HCT116 (cell line): ENCODE measurements around the gene ALDOA. TPM values are rescaled to one million over a fixed set of nuclear protein-coding genes. Genes with fewer than 3 reads are reported as not detected.

Source experiments
- ATAC-seq: fragments of 200-7000 bp; cut with Tn5 transposase; 2 replicates; pipeline ENCODE4 v1.9.1; 2020; ENCODE audit warnings: mild to moderate bottlenecking, moderate library complexity
- BruUV-seq: library from RNA; stranded (reverse); fragments of 400-500 nt; replicated peaks from 2 replicates; lab custom pipeline; 2021; lab: Mats Ljungman, UMichigan
- CTCF ChIA-PET: fragments of 300-600 bp; sonication (Branson Sonifier 250); formaldehyde crosslinking; loops from one replicate; lab custom pipeline; 2021; ENCODE audit warnings: antibody characterized with exemption; lab: Charles Lee
- POLR2A ChIA-PET: fragments of 300-600, 350-600 bp; sonication (Branson Sonifier 250); formaldehyde crosslinking; loops from one replicate; lab custom pipeline; 2021; ENCODE audit warnings: antibody characterized with exemption; lab: Charles Lee
- RAD21 ChIA-PET, 2 experiments: fragments of 300-600 bp; sonication (Branson Sonifier 250); formaldehyde crosslinking; loops; one replicate each; lab custom pipeline; 2023; ENCODE audit warnings: low total read pairs in 2 of 2; ENCODE audit not compliant: uncharacterized antibody in 2 of 2, unreplicated experiment in 2 of 2, low non-redundant PET in 1 of 2; lab: Charles Lee
- DNase-seq: peaks from one replicate; pipeline ENCODE4 v3.0.0-alpha.2; 2010; ENCODE audit warnings: low read depth, low spot score
- H2AFZ ChIP-seq: fragments of 200-600 bp; shearing (Covaris generic), sonication (generic); 2 replicates; pipeline ENCODE4 v1.6.1; 2017; ENCODE audit warnings: low read depth, mixed run types, mixed read lengths, antibody characterized with exemption, low read length; ENCODE audit not compliant: poor library complexity, severe bottlenecking
- H3K27ac ChIP-seq: 2 replicates; pipeline ENCODE4 v1.5.1; 2012; ENCODE audit warnings: low read depth, low read length
- H3K27me3 ChIP-seq: fragments of 200-600 bp; sonication (generic); 2 replicates; pipeline ENCODE4 v1.6.1; 2016; ENCODE audit warnings: mixed run types, low read length, mixed read lengths; ENCODE audit not compliant: insufficient read depth
- H3K36me3 ChIP-seq, 2 experiments: fragments of 200-500 bp in 1 of 2; fragments of 200-600 bp in 1 of 2; sonication (Bioruptor generic) in 1 of 2; sonication (generic) in 1 of 2; 2 replicates each; pipeline versions ENCODE4 v1.5.1 to v1.6.1; 2014 to 2016; ENCODE audit warnings: low read length in 2 of 2, inconsistent platforms in 1 of 2, mixed read lengths in 1 of 2, mixed run types in 1 of 2; ENCODE audit not compliant: insufficient read depth in 2 of 2, control insufficient read depth in 1 of 2
- H3K4me1 ChIP-seq, 2 experiments: fragments of 200-600 bp in 1 of 2; sonication (generic) in 1 of 2; 2 replicates each; pipeline versions ENCODE4 v1.5.1 to v1.6.1; 2012 to 2017; ENCODE audit warnings: low read length in 2 of 2, inconsistent platforms in 1 of 2, mild to moderate bottlenecking in 1 of 2, mixed read lengths in 1 of 2, mixed run types in 1 of 2, moderate library complexity in 1 of 2; ENCODE audit not compliant: insufficient read depth in 2 of 2, control insufficient read depth in 1 of 2
- H3K4me2 ChIP-seq: fragments of 200-600 bp; sonication (generic); 2 replicates; pipeline ENCODE4 v1.6.1; 2017; ENCODE audit warnings: mixed run types, low read length, mixed read lengths
- H3K4me3 ChIP-seq, 2 experiments: fragments of 200-600 bp in 1 of 2; sonication (generic) in 1 of 2; replicated peaks in 1 of 2; 2 replicates each; pipeline ENCODE4 v1.5.1; 2011 to 2016; ENCODE audit warnings: low read length in 2 of 2, control low read depth in 1 of 2, low read depth in 1 of 2, mild to moderate bottlenecking in 1 of 2, mixed read lengths in 1 of 2, mixed run types in 1 of 2
- H3K79me2 ChIP-seq: fragments of 200-600 bp; sonication (generic); 2 replicates; pipeline ENCODE4 v1.6.1; 2017; ENCODE audit warnings: mild to moderate bottlenecking, mixed run types, low read length, moderate library complexity, mixed read lengths; ENCODE audit not compliant: insufficient read depth
- H3K9ac ChIP-seq: fragments of 200-600 bp; sonication (generic); 2 replicates; pipeline ENCODE4 v1.6.1; 2016; ENCODE audit warnings: low read length, mixed read lengths
- H3K9me2 ChIP-seq: fragments of 200-600 bp; sonication (generic), shearing (Covaris generic); 2 replicates; pipeline ENCODE4 v1.6.1; 2017; ENCODE audit warnings: mixed run types, mild to moderate bottlenecking, moderate library complexity; ENCODE audit not compliant: insufficient read depth
- H3K9me3 ChIP-seq, 2 experiments: fragments of 200-500 bp in 1 of 2; fragments of 200-600 bp in 1 of 2; sonication (Bioruptor generic) in 1 of 2; sonication (generic) in 1 of 2; 2 replicates each; pipeline ENCODE4 v1.6.1; 2014 to 2017; ENCODE audit warnings: low read length in 2 of 2, mixed read lengths in 2 of 2, inconsistent platforms in 1 of 2, low read depth in 1 of 2, mild to moderate bottlenecking in 1 of 2, mixed run types in 1 of 2, moderate library complexity in 1 of 2; ENCODE audit not compliant: control insufficient read depth in 1 of 2, insufficient read depth in 1 of 2
- H4K20me1 ChIP-seq: fragments of 200-600 bp; sonication (generic), shearing (Covaris generic); 2 replicates; pipeline ENCODE4 v1.6.1; 2017; ENCODE audit warnings: mixed run types, mild to moderate bottlenecking, moderate library complexity; ENCODE audit not compliant: insufficient read depth
- CEBPB ChIP-seq: IDR thresholded peaks from 2 replicates; pipeline ENCODE4 v1.6.1; 2012; ENCODE audit warnings: low read depth
- CTCF ChIP-seq, 3 experiments: fragments of 200-600 bp in 1 of 3; sonication (generic) in 1 of 3; IDR thresholded peaks in 2 of 3; conservative IDR thresholded peaks in 1 of 3; 2 replicates each; pipeline ENCODE4 v1.5.1; 2012 to 2017; ENCODE audit warnings: low read depth in 2 of 3, low read length in 2 of 3, antibody characterized with exemption in 1 of 3, borderline replicate concordance in 1 of 3, control low read depth in 1 of 3, mild to moderate bottlenecking in 1 of 3, mixed read lengths in 1 of 3, mixed run types in 1 of 3, moderate library complexity in 1 of 3; ENCODE audit not compliant: insufficient read depth in 1 of 3
- FOSL1 ChIP-seq: IDR thresholded peaks from 2 replicates; pipeline ENCODE4 v1.6.1; 2012; ENCODE audit warnings: low read depth
- POLR2AphosphoS5 ChIP-seq: IDR thresholded peaks from 2 replicates; pipeline ENCODE4 v1.6.1; 2011; ENCODE audit warnings: mild to moderate bottlenecking, low read depth, low read length, moderate library complexity
- ZFX ChIP-seq: fragments of 450-650 bp; IDR thresholded peaks from 2 replicates; pipeline ENCODE4 v1.6.1; 2017
- ZNF274 ChIP-seq: fragments of 200-500 bp; sonication (Bioruptor generic); IDR thresholded peaks from 2 replicates; pipeline ENCODE4 v1.6.1; 2014; ENCODE audit warnings: mild to moderate bottlenecking, low read depth, low read length, inconsistent platforms
- intact Hi-C: fragments of 100-400 bp; cut with micrococcal nuclease; formaldehyde crosslinking; loops from 2 replicates; pipeline ENCODE4 v1.10.0; 2022
- total RNA-seq: library from RNA; stranded (reverse); gene quantifications from one replicate; pipeline ENCODE4 v1.2.1, GENCODE V29; 2021; ENCODE audit not compliant: unreplicated experiment

Gene ALDOA
- total RNA-seq, 1 experiment from 2014 or later, result 2,423 TPM

GRCh38 chr16:30065943-30066760, 592 bp downstream of the ALDOA start:
- DNase-seq, result no peak
- H3K9me2 ChIP-seq, result no peaks in the 10 kb centered on the region
- H3K9ac ChIP-seq, result peak overlapping the region; percentile 99
- H4K20me1 ChIP-seq, result peaks cover 8% of the 10 kb centered on the region; the same call in 1 of the 2 replicates
- POLR2A ChIA-PET, result interaction anchor here (1.2 to 2.7 kb wide), 5 partner anchors 8 to 24 kb away, joined by 4 to 13 read pairs (median 11); partner anchors contain the start of gene TBX6
- intact Hi-C loops, result no loop called here
- TSS peak; percentile 54 for BruUV-seq
- CTCF ChIA-PET, result interaction anchor here (1.1 to 4.4 kb wide), 3 partner anchors 9 to 26 kb away, joined by 4 to 28 read pairs (median 10); partner anchors contain the start of genes PPP4C and TBX6
- H3K27me3 ChIP-seq, result no peaks in the 10 kb centered on the region
- peak overlapping the region; percentile 95 for H3K4me2 ChIP-seq
- H3K36me3 ChIP-seq, result peaks cover 28 to 50% of the 10 kb centered on the region in 2 experiments
- H3K27ac ChIP-seq, result peak overlapping the region; percentile 100
- H3K79me2 ChIP-seq, result peaks cover 61% of the 10 kb centered on the region
- H3K4me1 ChIP-seq, result peaks cover 19 to 43% of the 10 kb centered on the region in 2 experiments
- RAD21 ChIA-PET, result no interaction called here
- no peaks in the 10 kb centered on the region for H3K9me3 ChIP-seq
- H2AFZ ChIP-seq, result no peak overlapping the region
- TF ChIP-seq CEBPB, result no peak
- TF ChIP-seq, all 23 proteins: peak for 0
- ATAC-seq, result peak; percentile 4
- peak overlapping the region; percentile 98 for H3K4me3 ChIP-seq

- peaks cover 61% of the 10 kb centered on the region for H3K79me2 ChIP-seq
- TF ChIP-seq POLR2AphosphoS5 (peak; percentile 17), ZFX (no peak), CTCF (IDR thresholded peaks at IDR 0.05 in 2 of 3, conservative IDR thresholded peaks at IDR 0.05 in 1 of 3; ENCODE audit: borderline replicate concordance in 1 of 3, insufficient read depth in 1 of 3, low read depth in 2 of 3, low read length in 2 of 3) (no peak), ZNF274 (no peak), FOSL1 (no peak)
- DNase-seq (no peak), ATAC-seq (no peak)
- no peaks in the 10 kb centered on the region for H3K27me3 ChIP-seq
- peaks cover 18 to 42% of the 10 kb centered on the region in 2 experiments for H3K4me1 ChIP-seq
- peaks cover 12% of the 10 kb centered on the region; the same call in 1 of the 2 replicates for H4K20me1 ChIP-seq
- CTCF ChIA-PET, result interaction anchor here (4.4 kb wide), 1 partner anchor 25 kb away, joined by 28 read pairs; the partner anchor contains the start of gene TBX6
- H3K9me2 ChIP-seq, result no peaks in the 10 kb centered on the region
- H3K9ac ChIP-seq, result peak overlapping the region; percentile 99
- no peak overlapping the region for H2AFZ ChIP-seq
- RAD21 ChIA-PET, result interaction anchor here in 1 of 2 experiments (0.6 kb wide), 1 partner anchor 22 kb away, joined by 3 read pairs; no protein-coding TSS in a partner anchor
- peak overlapping the region; percentile 95 for H3K4me2 ChIP-seq
- intact Hi-C loops, result no loop called here
- peak overlapping the region; percentile 98 for H3K4me3 ChIP-seq
- peaks cover 28 to 57% of the 10 kb centered on the region in 2 experiments for H3K36me3 ChIP-seq
- no TSS peak for BruUV-seq
- POLR2A ChIA-PET, result interaction anchor here (2.7 kb wide), 1 partner anchor 24 kb away, joined by 10 read pairs; the partner anchor contains the start of gene TBX6
- H3K27ac ChIP-seq, result peak overlapping the region; percentile 100
- no peaks in the 10 kb centered on the region for H3K9me3 ChIP-seq
Observed at GRCh38 chr16:30066761-30067583, 1.4 kb downstream of the ALDOA start.
